Occipital lobe (tissue), 2 donors: ENCODE results near the gene CENPU. TPM values are rescaled to one million over a fixed set of nuclear protein-coding genes. Genes with fewer than 3 reads are reported as not detected.
"Not testable (repeated sequence)": the region's sequence is repeated elsewhere in the genome, so short reads cannot be mapped to it uniquely, and the experiment has no call there.

Experiments
- DNase-seq: peaks from one replicate; lab custom pipeline; 2025; lab: John Stamatoyannopoulos, UW
- total RNA-seq: library from RNA; depleted of rRNA; stranded (reverse); fragments of >200 nt; gene quantifications from one replicate; pipeline ENCODE4 v1.2.3, GENCODE V29; 2014

CENPU gene
- total RNA-seq, 1 donor from 2014 or later = 3.6 TPM

- DNase-seq = no peak
Observed at GRCh38 chr4:184668511-184669114, 65.3 kb downstream of the CENPU start.

- no peak for DNase-seq
Observed at GRCh38 chr4:184668096-184668495, 65.8 kb downstream of the CENPU start.

DNA sequence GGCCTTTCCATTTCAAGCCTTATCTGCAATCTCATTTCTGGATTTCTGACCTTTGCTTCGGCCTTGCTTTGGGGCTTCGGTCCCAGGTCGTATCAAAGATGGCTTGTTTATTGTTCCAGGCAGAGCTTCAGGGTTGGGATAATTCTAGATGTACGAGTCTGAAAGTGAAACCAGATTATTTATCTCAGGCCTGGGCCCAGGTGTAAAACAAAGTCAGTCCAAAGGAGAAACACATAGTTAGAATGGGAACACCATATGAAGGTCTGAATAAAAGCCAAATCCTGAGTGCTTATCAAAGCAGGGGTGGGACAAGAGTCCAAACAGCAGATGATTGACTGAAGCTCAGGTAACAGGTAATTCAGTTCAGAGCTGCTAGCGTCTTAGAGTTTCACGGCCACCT lies 67.2 kb downstream of the CENPU start:
- DNase-seq = no peak

DNA sequence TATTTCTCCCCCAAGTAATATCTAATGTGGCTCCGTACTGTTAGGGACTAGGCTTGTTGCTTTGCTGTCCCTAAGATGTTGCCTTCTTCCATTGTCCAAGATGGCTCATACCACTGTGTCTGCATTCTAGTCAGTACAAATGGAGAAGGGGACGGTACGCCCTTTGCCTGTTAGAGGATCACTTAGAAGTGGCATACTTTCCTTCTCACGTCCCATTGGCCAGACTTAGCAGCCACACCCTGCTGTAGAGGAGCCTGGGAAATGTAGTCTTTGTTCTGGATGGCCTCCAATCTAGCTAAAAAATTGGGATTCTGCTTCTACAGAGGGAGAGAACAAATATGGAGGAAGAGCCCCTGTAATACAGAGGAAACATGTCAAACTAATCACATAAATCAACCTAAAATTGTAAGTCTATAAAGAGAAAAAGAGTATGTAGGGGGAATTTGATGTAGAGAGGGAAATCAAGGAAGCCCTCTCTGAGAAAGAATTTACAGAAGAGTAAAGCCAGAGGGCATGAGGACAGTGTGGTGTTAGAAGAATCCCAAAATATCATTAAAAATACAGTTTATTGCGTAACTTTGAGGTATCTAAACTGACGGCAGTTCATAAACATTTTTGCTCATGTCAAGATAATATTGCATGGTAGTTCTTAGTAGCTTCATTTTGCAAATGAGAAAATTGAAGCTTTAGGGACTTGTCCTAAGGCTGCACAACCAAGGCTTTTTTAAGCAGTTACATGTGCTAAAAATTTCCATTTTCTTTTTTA lies 69.3 kb downstream of the CENPU start:
- DNase-seq = no peak

- DNase-seq = no peak
Observed at GRCh38 chr4:184662236-184662635, 71.7 kb downstream of the CENPU start.

GRCh38 chr4:184660978-184661377 lies 72.9 kb downstream of the CENPU start:
- no peak for DNase-seq

- not testable (repeated sequence) for DNase-seq
Observed at GRCh38 chr4:184657820-184658219, 76.1 kb downstream of the CENPU start.

DNA sequence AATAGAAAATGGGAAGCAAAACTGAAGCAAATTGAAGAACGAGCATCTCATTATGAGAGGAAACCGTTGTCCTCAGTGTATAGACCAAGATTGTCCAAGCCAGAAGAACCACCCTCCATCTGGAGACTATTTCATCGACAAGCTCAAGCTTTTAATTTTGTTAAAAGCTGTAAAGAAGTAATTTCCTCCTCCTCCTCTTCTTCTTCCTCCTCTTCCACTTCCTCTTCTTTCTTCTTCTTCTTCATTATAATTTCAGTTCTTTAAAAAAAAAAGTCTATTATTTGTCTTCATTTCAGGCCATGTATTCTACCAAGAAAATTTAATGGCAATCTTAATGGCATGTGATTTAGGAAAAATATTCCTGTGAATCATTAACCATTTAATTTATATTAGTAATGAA lies 76.8 kb downstream of the CENPU start:
- no peak for DNase-seq

- DNase-seq = no peak
Observed at GRCh38 chr4:184655889-184656869, 77.7 kb downstream of the CENPU start.

GRCh38 chr4:184653650-184654049 lies 80.2 kb downstream of the CENPU start:
- no peak for DNase-seq

DNA sequence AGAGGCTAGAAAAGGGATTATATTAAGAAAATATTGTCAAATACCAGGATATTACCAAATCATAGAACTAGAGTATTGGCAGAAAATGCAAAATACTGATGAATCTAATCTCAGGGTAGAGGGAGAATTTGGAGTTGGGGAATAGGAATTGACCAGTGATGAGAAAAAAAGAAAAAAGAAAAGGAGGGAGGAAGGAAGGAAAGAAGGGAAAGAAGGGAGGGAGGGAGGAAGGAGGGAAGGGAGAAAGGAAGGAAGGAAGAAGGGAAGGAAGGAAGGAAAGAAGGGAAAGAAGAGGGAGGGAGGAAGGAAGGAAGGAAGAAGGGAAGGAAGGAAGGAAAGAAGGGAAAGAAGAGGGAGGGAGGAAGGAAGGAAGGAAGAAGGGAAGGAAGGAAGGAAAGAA lies 81.2 kb downstream of the CENPU start:
- not testable (repeated sequence) for DNase-seq

DNA sequence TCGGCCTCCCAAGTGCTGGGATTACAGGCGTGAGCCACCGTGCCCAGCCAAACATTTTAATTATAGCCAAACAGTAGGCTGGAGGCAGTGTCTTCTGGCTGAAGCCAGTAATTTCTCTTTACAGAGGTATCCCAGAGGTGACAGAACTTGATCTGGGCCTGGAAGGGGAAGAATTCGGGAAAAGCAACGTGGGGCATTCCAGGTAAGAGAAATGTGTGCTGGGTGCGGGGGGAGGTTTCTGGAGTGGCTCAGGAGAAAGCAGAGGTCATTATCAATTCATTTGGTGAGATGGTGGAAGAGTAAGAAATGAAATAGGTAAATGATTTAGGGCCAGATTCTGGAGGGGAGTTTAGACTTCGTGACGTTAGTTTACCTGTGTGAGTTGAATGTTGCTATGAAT lies 82.0 kb downstream of the CENPU start:
- DNase-seq = no peak

- no peak for DNase-seq
Observed at GRCh38 chr4:184649971-184650855, 83.7 kb downstream of the CENPU start.

- DNase-seq = peak; percentile 97
Observed at GRCh38 chr4:184649026-184649970, 84.6 kb downstream of the CENPU start, which contains the start of the genes CASP3 and PRIMPOL. CASP3 (minus strand) TSS chr4:184649447; CDS start chr4:184638453, 10,994 bp downstream. PRIMPOL (plus strand) TSS chr4:184649738; CDS start chr4:184657141, 7,403 bp downstream.

GRCh38 chr4:184648313-184649025 lies 85.4 kb downstream of the CENPU start:
- DNase-seq = peak; percentile 44

GRCh38 chr4:184648054-184648312 lies 85.9 kb downstream of the CENPU start:
- no peak for DNase-seq

- DNase-seq = no peak
Observed at GRCh38 chr4:184647266-184648053, 86.4 kb downstream of the CENPU start.

GRCh38 chr4:184645904-184646610 lies 87.8 kb downstream of the CENPU start:
- DNase-seq = no peak
